HG03460 (cell line): ENCODE measurements around the gene NUP133.
"Not testable (repeated sequence)": the region's sequence is repeated elsewhere in the genome, so short reads cannot be mapped to it uniquely, and the experiment has no call there.

Experiments
- ATAC-seq: cut with Tn5 transposase; IDR thresholded peaks from one replicate; pipeline ENCODE4 v1.9.1; 2021; ENCODE audit not compliant: unreplicated experiment

NUP133 gene

GRCh38 chr1:229511201-229511600, 3.1 kb upstream of the NUP133 start:
- not testable (repeated sequence) for ATAC-seq

- ATAC-seq = no peak
These were observed 1.4 kb upstream of the NUP133 start for GRCh38 chr1:229509576-229509975.

GRCh38 chr1:229508823-229509337, 739 bp upstream of the NUP133 start:
- ATAC-seq = no peak

- ATAC-seq = no peak
These were observed 639 bp downstream of the NUP133 start for GRCh38 chr1:229507502-229507901.

GRCh38 chr1:229506633-229507032, 1.5 kb downstream of the NUP133 start:
- ATAC-seq = no peak

- ATAC-seq = no peak
These were observed 12.4 kb downstream of the NUP133 start for GRCh38 chr1:229495782-229496181.

- ATAC-seq = no peak
These were observed 21.0 kb downstream of the NUP133 start for GRCh38 chr1:229487181-229487580.

GRCh38 chr1:229485318-229485717, 22.8 kb downstream of the NUP133 start:
- ATAC-seq = no peak

- no peak for ATAC-seq
These were observed 25.6 kb downstream of the NUP133 start for GRCh38 chr1:229482511-229482910.

GRCh38 chr1:229480495-229480894, 27.6 kb downstream of the NUP133 start:
- no peak for ATAC-seq

- peak; percentile 82 for ATAC-seq
These were observed 28.3 kb downstream of the NUP133 start for GRCh38 chr1:229479660-229480399.

GRCh38 chr1:229478852-229479251, 29.3 kb downstream of the NUP133 start:
- peak; percentile 65 for ATAC-seq

GRCh38 chr1:229475859-229476258, 32.3 kb downstream of the NUP133 start:
- ATAC-seq = not testable (repeated sequence)

GRCh38 chr1:229474509-229474908, 33.6 kb downstream of the NUP133 start:
- ATAC-seq = no peak

- no peak for ATAC-seq
These were observed 37.0 kb downstream of the NUP133 start for GRCh38 chr1:229471175-229471574.

- ATAC-seq = no peak
These were observed 37.6 kb downstream of the NUP133 start for GRCh38 chr1:229470406-229471043.

- ATAC-seq = no peak
These were observed 41.3 kb downstream of the NUP133 start for GRCh38 chr1:229466887-229467286.

GRCh38 chr1:229464672-229465071, 43.5 kb downstream of the NUP133 start:
- ATAC-seq = no peak

- ATAC-seq = no peak
These were observed 47.0 kb downstream of the NUP133 start for GRCh38 chr1:229461032-229461668.

- ATAC-seq = no peak
These were observed 48.3 kb downstream of the NUP133 start for GRCh38 chr1:229459815-229460214.

- ATAC-seq = no peak
These were observed 50.7 kb downstream of the NUP133 start for GRCh38 chr1:229457436-229457835.

GRCh38 chr1:229456016-229456415, 52.1 kb downstream of the NUP133 start:
- no peak for ATAC-seq
